ENCODE data around the gene ANXA4.
"Not testable (repeated sequence)": the region's sequence is repeated elsewhere in the genome, so short reads cannot be mapped to it uniquely, and the experiment has no call there.

The ANXA4 gene

DNA sequence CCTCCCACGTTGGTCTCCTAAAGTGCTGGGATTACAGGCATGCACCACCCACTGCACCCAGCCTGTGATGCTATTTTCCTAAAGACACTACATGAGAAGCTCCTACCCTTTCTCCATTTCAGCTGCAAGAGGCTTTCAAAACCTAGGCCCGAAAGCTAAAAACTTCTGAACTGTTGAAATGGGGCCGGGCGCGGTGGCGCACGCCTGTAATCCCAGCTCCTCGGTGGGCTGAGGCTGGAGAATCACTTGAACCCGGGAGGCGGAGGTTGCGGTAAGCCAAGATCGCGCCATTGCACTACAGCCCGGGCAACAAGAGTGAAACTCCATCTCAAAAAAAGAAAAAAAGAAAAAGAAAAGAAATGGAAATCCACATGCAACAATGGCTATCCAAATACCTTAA is 18.1 kb upstream of the ANXA4 start:
- no peak for DNase-seq

DNA sequence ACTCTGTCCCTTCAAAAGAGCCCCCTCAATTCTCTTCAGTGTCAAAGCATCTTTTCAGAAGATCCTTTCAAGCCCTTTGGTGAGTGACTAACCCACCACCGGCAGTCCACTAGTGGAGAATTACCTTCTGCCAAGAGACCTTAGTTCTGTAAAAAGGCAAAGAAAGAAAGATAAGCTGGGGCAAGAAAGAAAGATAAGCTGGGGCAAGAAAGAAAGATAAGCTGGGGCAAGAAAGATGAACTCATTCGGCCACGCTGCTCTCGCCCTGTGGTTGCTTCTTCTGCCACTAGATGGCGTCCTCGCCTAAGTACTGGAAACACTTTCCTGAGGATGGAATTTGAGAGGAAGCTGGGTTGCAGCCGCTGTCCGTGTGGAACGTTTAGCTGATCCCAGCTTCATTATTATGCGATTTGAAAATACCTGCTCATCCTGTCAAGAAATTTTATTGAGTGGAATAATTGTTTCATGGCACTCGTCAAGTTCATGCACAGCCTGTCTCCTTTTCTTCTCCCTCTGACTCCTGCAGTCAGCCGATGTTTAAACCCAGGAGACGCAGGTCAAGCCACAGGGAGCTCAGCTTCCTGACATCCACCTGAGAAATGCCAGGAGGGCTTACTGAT is 17.3 kb upstream of the ANXA4 start:
- DNase-seq = peak; percentile 89

DNA sequence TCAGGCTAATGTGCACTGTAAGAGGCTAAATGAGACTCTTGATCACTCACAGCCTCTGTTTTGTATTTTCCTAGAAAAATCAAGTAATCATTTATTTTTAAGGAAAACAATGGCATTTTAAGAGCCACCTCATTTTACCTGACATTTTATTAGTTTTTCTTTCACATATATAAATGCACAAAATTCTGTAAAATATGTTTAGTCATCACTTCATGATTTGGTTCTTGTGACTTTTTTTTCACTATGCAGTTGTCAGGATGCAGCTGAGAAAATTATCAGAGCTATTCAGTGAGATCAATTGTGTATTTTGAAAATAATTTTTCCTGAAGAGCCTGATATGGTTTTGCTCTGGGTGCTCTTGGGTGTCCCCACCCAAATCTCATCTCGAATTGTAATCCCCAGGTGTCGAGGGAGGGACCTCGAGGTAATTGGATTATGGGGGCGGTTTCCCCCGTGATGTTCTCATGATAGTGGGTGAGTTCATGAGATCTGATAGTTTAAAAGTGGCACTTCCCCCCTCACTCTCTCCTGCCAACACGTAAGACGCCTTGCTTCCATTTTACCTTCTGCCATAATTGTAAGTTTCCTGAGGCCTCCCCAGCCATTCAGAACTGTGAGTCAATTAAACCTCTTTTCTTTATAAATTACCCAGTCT is 16.1 kb upstream of the ANXA4 start:
- peak; percentile 43 for DNase-seq

DNA sequence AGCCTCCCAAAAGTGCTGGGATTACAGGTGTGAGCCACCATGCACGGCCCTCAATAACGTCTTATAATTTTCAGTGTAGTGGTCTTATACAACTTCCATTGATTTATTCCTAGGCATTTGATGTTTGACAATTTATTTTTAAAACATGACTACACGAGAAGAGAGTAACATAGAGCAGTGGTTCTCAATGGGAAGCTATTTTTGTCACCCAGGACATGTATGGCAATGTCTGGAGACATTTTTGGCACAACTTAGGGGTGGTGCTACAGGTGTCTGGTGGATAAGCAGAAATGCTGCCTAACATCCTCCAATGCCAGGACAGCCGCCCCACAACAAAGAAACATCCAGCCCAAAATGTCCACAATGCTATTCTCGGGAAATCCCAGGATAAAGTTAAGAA is 12.7 kb upstream of the ANXA4 start:
- no peak for DNase-seq

DNA sequence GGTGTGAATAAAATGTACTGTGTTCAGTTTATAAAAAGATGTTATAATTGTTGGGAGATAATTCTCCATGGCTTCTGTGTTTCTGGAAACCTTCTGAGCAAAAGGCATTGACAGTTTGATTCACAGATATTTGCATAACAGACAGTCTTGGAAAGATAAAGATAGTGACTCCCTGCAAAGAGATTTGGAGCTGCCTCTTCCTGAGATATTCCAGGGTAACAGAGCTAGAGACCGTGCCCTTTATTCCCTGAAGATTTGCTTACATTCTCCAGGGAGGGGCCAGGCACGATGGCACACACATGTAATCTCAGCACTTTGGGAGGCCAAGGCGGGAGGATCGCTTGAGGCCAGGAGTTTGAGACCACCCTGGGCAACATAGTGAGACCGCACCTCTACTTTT is 12.2 kb upstream of the ANXA4 start:
- no peak for DNase-seq

DNA sequence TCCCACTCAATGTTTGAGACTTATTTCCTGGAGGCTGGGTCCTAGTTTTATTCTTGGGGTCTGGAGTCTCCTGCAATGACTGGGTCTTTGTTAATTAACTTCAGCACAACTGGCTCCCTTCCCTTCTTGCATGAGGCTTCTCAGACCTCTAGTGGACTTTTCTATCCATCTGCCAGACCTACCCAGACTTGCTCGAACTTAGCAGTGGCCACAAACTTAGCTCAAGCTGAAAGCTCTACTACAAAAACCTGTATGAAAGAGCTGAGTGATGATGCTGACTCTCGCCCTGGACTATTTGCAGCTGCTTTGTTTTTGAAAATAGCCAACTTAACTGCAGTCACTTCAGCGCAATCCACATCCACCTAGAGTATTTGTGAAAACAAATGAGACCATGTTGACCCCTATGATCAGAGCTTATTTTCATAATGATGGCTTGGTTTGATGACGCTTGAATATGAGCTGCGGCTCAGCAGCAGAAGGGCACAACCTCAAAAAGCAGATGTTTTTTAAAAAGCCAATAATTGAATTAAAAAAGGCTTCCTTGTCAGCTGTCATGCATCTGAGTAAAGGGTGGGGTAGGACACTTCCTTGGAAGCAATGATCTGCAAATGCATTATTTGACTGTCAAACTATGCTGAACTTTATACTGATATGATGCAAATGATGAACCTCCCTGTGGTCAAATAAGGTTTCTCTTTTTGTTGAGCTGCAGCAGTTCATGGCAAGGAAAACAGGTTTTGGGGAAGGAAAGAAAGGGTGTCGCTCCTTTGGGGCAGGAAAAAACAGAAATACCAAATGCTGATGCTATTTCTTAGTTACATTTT is 10.6 kb upstream of the ANXA4 start:
- DNase-seq = no peak

DNA sequence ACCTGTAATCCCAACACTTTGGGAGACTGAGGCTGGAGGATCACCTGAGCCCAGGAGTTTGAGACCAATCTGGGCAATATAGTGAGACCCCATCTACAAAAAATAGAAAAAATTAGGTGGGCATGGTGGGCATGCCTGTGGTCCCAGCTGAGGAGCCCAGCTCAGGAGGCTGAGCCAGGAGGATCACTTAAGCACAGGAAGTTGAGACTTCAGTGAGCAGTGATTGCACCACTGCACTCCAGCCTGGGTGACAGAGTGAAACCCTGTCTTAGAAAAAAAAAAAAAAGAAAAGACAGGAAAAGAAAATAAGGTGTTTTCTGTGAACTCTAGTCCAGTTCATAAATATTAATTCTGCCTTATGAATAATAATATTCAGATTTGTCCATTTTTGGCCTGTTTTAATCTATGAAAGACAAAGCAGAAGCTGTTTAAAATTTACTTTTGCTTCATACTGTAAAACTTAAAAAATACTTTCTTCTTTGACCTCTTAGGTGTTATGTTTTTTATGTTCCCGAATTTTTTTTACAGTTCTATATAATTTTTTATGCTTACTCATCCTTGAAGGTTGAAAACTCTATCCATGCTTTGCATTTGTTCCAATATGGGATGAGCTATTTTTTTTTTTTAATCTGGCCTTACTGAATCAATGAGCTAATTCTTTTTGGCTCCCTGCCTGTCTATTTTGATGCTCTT is 8.4 kb upstream of the ANXA4 start:
- no peak for DNase-seq

DNA sequence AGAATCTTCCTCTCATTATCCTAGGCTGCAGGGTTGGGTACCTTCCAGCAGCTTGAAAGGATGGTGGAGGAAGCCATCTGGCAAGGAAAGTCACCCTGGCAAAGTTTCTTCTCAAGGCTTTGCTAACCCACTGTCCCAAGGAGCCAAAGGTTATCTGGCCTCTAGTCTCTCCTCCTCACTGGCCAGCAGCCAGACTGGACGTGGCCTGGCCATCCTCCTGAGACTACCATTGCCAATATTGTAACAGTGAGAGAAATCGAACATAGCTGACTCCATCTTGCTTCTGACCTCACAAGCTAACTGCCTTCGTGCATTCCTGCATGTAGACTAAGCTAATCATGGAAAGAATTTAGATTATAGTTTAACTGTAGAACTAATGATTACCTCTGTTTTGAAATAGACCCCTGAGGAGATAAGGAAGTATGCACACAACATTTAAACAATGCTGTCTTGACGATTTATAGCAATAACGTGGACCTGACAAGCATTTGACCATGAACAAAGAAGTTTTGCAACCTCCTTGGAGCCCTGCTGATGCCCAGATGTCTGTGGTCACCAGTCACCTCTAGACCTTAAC is 7.8 kb upstream of the ANXA4 start:
- DNase-seq = peak; percentile 62

DNA sequence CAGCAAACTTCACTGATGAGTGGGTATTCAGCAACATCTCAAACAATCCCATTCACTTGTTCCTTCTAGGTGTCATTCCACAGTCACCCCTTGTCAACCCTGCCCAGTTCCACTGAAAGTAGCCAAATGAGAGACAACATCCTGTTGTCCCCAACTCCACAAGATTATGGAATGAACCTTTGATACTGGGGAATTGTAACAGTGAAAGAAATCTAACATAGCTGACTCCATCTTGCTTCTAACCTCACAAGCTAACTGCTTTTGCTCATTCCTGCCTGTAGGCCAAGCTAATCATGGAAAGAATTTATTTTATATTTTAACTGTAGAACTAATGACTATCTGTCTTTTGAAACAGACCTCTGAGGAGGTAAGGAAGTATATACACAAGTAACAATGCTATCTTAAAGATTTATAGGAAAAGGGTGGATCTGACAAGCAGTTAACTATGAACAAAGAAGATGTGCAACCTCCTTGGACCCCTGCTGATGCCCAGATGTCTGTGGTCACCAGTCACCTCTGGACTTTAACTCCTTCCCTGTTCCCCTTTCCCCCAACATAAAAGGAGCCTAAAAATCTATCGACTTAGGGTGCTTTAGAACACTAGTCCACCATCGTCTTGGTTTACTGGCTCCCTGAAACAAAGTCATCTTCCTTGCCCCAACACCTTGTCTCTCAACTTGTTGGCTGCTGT is 6.9 kb upstream of the ANXA4 start:
- DNase-seq = no peak

DNA sequence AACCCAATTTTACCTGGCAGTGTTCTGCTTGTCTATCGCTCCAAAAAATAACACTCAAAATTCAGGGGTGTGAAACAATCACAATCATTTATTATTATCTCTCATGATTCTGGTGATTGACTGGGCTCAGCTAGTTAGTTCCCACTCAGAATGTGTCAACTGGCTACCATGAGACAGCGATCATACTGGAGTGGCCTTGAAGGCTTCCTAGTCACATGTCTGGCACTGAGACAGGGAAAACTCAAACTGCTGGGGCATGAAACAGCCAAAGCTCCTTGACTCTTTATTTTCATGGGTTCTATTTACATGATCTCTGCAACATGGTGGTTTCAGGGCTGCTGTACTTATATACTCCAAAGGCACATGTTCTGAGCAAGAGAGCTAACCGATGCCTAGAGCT is 6.2 kb upstream of the ANXA4 start:
- no peak for DNase-seq

DNA sequence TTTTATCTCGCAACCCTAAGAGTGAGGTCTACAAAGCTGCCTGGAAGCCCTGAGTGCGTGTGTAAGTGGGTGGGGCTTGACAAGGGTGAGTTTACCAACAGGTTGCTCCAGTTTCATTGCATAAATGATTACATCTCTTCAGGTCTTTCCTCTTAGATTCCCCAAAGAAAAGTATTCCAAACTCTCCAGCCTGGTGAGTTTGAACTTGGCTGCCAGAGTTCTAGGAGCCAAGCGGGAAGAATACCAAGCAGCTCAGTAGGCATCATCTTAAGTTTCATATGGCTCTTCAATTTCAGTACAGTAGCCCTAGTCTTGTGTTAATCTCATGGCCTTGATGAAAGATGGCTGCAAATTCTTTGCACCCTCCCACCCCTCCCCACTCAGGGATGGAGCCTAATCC is 3.8 kb upstream of the ANXA4 start:
- DNase-seq = not testable (repeated sequence)

DNA sequence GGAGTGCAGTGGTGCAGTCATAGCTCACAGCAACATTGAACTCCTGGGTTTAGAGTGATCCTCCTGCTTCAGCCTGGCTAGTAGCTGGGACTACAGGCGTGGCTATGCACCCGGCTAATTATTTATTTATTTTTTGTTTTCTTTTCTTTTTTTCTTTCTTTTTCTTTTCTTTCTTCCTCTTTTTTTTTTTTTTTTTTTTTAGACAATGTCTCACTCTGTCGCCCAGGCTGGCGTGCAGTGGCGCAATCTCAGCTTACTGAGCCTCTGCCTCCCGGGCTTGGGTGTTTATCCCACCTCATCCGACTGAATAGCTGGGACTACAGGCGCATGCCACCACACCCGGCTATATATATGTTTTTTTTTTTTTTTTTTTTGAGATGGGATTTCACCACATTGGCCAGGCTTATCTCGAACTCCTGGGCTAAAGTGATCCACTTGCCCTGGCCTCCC is 1.4 kb upstream of the ANXA4 start:
- no peak for DNase-seq

DNA sequence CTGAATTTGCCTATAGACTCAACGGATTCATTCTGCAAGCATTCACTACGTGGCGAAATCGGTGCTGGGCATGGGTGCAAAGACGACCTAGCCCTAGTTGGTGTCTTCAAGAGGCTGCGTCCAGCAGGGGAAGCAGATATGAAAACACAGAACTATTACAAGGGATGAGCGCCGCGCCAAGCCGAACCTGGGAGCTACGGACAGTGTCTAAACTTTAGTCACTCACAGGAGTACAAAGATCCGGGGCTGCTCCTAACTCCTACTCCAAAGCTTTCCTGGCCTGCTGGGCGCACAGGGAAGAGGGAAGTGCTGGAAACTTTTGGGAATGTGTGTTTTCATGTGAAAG is 732 bp upstream of the ANXA4 start:
- DNase-seq = peak; percentile 63

DNA sequence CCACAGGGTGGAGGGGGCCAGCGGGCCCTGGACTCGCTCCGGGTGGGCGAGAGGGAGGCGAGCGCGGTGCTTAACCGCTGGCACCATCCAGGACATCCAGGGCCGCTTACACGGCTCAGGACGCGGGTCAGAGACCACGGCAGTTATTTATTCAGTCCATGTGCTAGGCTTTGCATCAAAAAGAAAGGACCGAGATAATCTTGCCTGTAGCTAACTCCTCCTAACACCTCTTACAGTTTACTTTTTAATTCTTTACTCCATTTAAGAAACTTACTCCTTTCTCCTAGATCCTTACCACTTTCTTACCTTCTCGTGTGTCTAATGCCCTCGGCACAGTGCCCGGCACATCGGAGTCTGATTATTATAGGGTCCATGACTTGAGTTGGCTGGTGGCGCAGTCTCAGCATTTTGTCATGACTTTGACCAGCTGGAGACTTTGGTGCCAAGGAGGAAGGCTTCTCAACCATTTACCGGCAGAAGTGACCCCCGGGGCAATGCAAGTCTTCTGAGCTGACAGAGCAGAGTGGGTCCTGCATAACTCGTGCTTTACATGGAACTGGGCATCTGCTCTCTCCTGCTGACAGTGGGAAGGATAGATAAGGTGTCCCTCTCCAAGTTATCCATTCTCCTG is 503 bp downstream of the ANXA4 start:
- peak; percentile 51 for DNase-seq

DNA sequence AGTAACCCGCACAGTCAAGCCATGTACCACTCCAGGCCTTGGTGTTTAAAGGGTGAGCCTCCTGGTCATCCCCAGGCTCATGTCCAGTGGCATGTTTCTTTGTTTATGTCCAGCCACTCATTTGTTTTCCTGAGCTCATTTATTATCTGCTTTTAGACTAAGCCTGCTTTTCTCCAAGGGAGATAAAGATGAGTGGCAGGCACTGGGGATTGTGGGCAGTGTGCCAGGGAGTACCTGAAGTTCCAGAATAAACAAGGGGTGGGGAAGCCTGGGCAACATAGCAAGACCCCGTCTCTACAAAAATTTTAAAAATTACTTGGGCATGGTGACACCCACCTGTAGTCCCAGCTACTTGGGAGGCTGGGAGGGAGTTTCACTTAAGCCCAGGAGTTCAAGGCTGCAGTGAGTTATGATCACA is 1.9 kb downstream of the ANXA4 start:
- DNase-seq = peak; percentile 51

DNA sequence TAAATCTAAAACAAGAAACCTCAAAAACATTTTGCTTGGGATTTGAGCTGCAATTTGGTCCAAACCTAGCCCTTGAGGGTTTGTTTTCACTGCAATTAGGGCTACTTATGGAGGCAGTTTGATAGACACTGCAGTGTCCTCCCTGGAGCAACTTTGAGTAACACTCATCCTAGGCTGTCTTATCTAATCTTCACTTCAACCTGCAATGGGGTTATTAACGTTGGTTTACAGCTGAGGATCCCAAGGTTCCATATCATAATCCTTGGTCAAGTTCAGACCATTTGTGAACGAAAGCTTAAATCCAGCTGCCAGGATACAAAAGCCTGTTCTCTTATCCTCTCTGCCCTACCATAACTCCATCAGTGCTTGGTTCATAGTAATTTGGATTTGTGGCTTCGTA is 2.5 kb downstream of the ANXA4 start:
- peak; percentile 48 for DNase-seq

DNA sequence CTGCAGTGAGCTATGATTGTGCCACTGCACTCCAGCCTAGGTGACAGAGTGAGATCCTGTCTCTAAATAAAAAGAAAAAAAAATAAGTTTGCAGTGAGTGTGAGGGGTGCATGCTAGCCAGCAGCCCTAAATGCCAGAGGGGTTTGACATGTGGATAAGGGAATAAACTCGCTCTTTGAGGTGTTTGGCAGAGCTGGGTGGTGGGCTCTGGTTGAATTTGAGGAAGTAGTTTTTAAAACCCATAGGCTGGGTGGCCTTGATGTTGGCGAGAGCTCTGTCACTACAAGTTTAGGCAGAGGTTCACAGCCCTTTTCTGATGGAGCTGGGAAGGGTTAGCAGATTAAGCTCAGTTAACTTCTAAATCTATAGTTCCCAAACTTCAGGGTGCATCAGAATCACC is 3.1 kb downstream of the ANXA4 start:
- no peak for DNase-seq

DNA sequence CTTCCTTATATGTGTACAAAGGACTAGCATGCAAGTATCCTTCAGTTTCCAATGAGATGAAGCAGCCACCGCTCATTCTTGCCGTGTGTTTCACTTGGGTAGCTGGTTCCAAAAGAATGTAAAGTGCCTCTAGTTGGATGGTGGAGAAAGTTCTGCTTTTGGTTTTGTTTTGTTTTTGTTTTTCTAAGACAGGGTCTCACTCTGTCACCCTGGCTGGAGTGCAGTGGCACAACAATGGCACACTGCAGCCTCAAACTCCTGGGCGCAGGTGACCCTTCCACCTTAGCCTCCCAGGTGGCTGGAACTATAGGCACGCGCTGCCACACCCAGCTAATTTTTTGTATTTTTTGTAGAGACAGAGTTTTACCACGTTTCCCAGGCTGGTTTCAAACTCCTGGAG is 8.3 kb downstream of the ANXA4 start:
- no peak for DNase-seq

DNA sequence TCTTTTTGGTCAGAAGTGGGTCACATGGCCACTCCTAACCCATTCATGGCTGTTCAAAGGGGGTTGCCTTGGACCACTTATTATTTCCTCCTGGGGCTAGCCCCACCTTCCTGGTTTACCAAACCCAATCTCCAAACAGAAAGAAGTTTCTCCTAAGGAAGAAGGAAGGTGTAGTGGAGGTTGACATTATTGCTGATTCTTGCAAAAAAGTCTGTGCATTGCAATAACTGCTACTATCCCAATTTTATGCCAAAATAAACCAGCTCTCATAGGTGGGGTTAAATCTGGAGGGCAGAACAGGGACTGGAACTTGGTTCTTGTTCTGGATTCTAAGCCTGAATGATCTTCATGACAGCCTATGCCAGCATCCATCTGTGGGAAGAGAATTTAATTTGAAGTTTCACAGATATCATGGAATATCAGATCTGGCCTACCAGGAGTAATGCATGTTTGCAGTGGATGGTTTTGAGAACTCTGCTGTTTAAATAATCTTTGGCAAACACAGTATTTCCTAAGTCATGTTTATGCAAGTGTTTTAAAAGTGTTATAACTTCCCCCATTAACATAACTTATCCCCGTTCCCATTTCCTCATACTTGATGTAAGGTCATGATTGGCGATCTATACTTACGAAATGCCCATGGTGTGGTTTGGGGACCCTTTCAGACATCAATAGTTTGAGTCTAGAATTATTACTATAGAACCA is 11.9 kb downstream of the ANXA4 start:
- DNase-seq = no peak

DNA sequence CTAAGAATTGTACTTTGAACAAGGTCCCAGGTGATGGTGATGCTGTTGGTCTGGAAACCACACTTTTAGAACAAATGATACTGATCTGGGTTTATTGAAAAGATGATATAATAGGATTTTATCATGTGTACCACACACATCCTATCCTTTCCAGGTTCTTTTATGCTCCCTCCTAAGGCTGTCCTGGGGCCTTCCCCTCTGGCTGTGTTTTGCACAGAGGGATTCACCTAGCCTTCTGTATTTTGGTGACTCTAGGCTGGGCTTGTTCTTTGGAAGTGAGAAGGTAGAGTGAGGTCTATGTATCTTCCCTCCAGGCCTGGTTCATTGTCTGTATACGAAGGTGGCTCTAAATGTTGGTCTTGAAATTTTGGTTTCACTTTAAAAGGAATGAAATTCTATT is 12.7 kb downstream of the ANXA4 start:
- no peak for DNase-seq

DNA sequence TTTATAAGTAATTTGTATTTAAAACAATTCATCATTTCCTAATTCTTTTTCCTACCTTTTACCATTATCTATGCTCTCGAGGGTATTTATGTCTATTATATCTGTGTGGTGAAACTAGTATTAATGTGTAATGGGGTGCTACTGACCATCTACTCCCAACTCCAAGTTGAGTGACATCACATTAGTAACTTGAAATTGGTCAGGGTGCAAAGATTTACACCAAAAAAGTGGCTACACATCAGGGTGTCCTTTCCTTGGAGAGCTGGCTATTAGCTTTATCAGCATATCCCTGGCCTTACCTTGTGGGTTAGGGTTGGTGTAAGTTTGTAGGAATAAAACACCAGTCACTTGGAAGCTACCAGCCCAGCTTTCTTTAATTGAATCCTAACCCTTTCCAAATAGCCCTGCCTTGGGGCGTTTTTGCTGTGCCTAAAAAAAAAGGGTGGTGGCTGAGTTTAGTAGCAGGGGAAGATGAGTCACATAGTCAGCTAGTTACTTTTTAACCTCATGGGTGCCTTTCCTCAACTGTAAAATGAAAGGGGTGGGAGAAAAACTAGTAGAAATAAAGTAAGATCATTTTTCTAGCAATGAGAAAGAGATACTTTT is 14.0 kb downstream of the ANXA4 start:
- no peak for DNase-seq
